GM12892 (cell line): ENCODE data around the gene MYO18B.

Source experiments
- DNase-seq: peaks from one replicate; pipeline ENCODE4 v3.0.0; 2011; ENCODE audit not compliant: insufficient read length
- FAIRE-seq: peaks from 2 replicates; lab custom pipeline; 2011; peaks lifted over from hg19 to GRCh38; lab: Jason Lieb, UNC
- POLR2A ChIP-seq: IDR thresholded peaks from 2 replicates; pipeline ENCODE4 v1.6.1; 2011; ENCODE audit warnings: low read depth, low read length, control low read depth
- POLR2AphosphoS5 ChIP-seq: IDR thresholded peaks from 2 replicates; pipeline ENCODE4 v1.6.1; 2011; ENCODE audit warnings: low read depth, low read length, control low read depth
- TAF1 ChIP-seq: IDR thresholded peaks from 2 replicates; pipeline ENCODE4 v1.6.1; 2011; ENCODE audit warnings: low read depth, mild to moderate bottlenecking, control low read depth, low read length, borderline replicate concordance

Gene MYO18B

DNA sequence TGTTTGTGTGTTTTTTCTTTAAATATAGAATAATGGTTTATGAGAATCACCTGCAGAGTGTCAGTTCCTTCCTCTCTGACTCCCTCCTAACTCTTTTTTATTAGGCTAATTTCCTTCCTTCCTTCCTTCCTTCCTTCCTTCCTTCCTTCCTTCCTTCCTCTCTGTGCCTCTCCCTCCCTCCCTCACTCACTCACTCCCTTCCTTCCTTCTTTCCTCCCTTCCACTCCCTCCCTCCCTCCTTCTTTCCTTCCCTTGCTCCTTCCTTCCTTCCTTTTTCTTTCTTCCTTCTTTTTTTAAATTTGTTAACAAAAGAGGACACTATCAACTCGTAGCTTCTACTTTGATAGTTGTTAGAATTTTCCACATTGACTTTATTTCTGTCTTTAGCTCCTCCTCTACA, 274.9 kb downstream of the MYO18B start:
- no peak for TF ChIP-seq TAF1
- no peak for TF ChIP-seq POLR2A
- TF ChIP-seq POLR2AphosphoS5: no peak
- no peak for DNase-seq
- no peak for FAIRE-seq

DNA sequence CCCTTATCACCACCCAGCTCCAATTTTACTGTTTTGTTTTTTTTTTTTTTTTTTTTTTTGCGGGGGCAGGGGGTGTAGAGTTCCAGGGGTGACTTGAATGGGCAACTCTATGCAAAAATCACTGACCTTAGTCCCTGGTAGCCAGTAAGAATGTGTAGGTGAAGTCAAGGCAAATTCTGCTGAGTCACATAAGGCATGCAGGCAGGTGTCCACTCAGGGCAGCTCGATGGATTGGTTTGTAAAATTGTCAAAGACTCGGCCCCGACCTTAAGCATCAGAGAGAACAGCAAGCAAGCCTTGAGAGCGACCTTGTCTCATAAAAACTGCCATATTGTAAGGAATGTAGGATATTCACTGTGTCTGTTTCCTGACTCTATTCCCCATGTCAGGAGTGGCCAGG, 275.9 kb downstream of the MYO18B start:
- no peak for DNase-seq
- no peak for TF ChIP-seq TAF1
- TF ChIP-seq POLR2AphosphoS5: no peak
- no peak for FAIRE-seq

DNA sequence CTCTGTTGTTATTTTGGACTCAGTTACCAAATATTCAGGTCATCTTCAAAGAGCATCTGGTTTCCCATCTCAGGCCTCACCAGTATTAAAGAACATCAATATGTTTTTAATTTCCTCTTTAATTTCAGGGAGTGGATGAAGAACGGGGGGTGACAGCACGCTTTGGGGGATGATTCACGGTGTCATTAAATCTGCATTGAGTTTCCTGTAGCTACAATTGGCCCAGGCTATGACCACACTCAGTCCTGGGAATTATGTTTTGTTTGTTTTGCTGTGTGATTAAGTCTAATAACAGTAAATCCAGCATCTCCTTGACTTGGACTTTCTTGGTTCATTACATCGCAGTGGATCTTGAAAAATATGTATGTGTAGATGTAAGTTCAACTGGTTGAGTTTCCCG, 277.6 kb downstream of the MYO18B start:
- FAIRE-seq: no peak
- no peak for DNase-seq
- TF ChIP-seq POLR2A (no peak), TAF1 (no peak), POLR2AphosphoS5 (no peak)

DNA sequence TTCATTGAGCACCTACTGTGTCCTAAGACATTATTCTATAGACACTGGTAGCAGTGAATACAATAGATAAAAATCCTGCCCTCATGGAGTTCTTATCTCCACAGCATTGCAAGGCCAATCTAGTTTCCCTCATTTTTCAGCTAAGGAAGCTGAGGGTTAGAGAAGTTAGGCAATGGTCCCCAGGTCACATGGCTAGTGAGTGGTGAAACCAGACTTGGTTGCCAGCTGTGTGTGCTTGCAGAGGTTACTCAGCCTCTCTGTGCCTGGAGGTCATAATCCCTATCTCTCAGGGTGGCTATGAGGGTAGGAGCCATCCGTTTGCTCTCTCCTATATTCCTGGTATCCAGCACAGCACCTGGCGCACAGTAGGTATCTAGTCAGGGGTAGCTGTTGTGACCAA, 279.5 kb downstream of the MYO18B start:
- no peak for TF ChIP-seq POLR2AphosphoS5
- no peak for TF ChIP-seq TAF1
- no peak for TF ChIP-seq POLR2A
- DNase-seq: no peak
- no peak for FAIRE-seq

DNA sequence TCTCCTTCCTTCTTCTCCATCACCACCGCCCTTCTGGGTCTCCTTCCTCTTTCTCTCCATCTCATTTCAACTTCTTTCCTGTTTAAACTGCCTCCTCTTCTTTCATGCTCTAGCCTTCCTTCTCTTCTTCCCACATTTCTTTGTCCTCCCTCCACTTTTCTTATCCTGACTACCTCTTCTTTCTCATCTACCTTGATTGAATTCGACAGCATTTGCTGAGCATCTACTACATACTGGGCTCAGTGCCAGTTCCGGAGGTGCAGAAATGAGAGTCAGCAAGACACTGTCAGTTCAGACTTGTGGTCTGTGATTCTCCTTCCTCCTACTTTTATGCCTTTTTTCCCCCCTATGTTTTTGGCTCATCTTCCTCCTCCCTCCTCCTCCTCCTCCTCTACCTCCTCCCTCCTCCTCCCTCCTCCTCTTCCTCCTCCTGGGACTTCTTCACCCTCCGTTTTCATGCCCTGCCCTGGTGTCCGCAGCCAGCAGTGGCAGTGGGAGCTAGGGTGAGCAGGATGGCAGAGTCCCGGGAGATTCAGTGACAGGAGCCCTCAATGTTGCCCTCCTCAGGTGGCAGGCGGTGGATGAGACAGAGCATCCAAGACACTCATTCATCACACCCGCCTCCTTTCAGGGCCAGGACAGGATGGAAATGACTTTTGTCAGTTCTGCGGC, 281.3 kb downstream of the MYO18B start:
- TF ChIP-seq TAF1 (no peak), POLR2AphosphoS5 (no peak), POLR2A (no peak)
- FAIRE-seq: no peak
- no peak for DNase-seq

DNA sequence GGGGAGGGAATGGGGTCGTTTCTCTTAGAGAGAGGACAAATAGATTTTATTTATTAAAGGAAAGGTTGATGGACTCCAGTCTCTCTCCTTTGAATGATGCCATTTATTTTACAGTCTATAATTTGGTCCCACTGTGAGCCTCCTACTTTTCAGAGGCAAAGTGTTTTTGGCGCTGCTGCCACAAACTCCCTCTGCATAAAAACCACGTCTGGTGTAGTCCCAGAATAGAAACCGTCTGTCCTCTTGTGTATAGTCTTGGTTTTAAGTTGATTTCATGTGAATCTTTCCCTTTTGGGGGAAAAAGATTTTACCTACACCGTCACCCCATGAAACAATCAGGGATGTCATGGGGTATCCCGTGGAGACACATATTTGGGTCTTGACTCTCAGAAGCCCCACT, 283.6 kb downstream of the MYO18B start:
- FAIRE-seq: no peak
- TF ChIP-seq POLR2AphosphoS5: no peak
- TF ChIP-seq TAF1: no peak
- no peak for TF ChIP-seq POLR2A
- no peak for DNase-seq

DNA sequence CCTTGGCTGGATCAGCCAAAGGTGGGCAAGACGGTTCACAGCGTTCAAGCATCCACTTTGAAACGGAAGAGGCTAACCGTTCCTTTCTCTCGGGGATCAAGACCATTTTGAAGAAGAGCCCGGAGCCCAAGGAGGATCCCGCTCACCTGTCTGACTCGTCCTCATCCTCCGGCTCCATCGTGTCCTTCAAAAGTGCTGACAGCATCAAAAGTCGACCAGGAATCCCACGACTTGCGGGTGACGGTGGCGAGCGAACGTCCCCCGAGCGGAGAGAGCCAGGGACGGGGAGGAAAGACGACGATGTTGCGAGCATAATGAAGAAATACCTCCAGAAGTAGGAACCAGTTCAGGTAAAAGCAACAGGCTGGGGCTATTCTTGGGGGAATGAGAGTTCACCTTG, 285.4 kb downstream of the MYO18B start:
- no peak for TF ChIP-seq POLR2AphosphoS5
- no peak for TF ChIP-seq POLR2A
- no peak for TF ChIP-seq TAF1
- FAIRE-seq: no peak
- no peak for DNase-seq

DNA sequence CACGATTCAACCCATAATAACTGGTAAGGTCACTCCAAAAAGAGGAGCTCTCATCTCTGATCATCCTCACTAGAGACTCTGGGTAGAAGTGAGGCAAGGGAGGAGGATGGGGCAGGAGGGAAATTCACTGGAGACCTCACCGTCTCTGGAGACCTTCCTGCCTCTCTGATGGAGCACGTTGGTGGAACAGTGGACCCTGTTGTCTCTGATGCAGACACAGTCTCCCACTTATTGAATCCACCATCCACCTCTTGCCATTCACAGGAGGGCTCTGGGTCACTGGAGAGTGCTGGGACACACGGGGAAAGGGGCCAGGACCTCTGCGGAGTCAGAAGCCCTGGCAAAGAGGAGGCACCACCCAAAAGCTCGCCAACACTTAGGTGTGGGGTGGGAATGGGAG, 289.7 kb downstream of the MYO18B start:
- FAIRE-seq (no peak), DNase-seq (no peak)
- TF ChIP-seq POLR2A: no peak

DNA sequence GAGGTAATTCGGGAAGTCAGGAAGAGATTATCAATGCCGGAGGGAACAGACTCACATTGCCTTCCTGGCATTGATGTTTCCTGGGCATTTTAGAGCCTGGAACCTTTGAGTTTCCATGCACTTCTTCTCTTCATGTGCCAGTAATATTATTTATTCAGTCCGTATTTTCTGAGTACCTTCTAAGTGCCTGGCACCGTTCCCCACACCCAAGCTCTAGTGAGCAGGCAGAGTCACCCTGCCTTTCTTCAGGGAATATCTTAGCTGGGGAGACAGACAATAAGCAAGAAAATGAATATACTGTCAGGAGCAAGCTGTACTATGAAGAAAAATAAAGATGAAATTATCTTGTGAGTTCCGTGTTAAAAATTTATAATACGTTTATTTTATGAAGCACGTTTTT, 291.1 kb downstream of the MYO18B start:
- no peak for DNase-seq

DNA sequence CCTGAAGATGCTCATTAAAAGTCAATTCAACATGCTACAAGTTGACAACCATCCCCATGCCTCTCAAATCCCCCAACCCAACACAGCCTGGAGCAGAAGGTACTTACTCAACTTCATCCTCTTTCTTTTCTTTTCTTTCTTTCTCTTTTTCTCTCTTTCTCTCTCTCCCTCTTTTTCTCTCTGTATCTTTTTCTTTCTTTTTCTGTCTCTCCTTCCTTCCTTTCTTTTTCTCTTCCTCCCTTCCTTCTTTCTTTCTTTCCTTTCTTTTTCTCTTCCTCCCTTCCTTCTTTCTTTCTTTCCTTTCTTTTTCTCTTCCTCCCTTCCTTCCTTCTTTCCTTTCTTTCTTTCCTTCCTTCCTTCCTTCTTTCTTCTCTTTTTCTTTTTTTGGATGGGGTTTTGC, 291.6 kb downstream of the MYO18B start:
- FAIRE-seq (no peak), DNase-seq (no peak)
- TF ChIP-seq TAF1: no peak
- TF ChIP-seq POLR2A: no peak
- TF ChIP-seq POLR2AphosphoS5: no peak

More for the DNA sequence above, 291.1 kb downstream of the MYO18B start:
- no peak for FAIRE-seq
- TF ChIP-seq POLR2AphosphoS5: no peak
- no peak for TF ChIP-seq POLR2A
- TF ChIP-seq TAF1: no peak

DNA sequence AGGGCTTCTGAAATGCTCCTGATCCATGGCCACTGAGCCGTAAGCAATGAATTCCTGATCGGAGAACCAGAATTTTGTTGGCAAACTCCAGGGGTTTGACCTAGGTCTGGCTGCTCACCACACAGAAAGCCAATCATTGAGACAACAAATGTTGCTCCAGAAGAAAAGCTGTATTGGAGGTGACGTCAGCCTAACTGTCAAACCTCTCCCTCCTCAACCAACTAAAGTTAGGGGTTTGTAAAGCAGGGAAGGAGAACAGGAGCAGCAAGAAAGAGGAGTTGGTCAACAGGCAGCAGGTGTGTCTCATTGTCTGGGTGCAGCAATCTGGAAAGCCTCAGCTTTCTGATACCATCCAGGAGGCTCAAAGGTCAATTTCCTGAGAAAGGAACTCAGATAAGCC, 293.5 kb downstream of the MYO18B start:
- TF ChIP-seq POLR2AphosphoS5: no peak
- no peak for TF ChIP-seq POLR2A
- TF ChIP-seq TAF1: no peak
- DNase-seq (no peak), FAIRE-seq (no peak)

DNA sequence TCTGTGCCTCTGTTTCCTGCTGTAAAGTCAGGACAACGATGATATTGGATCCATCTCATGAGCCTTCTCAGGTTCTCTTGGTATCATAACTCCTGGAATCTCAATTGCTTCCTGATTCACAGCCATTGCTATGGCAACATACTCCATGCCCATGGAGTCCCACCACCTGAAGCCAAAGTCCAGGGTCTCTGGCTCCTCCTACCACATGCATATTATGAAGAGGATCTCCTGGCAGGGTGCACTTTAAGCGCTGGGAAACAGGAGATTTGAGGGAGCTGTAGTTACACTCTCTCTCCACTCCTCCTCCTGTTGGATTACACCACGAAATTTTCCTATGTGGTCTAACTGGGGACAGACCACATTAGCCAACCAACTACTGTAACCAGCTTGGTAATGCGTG, 296.4 kb downstream of the MYO18B start:
- no peak for TF ChIP-seq POLR2AphosphoS5
- TF ChIP-seq TAF1: no peak
- TF ChIP-seq POLR2A: no peak
- no peak for FAIRE-seq
- DNase-seq: no peak
